GM19035 (cell line): Measurements from ENCODE around the gene PDRG1.
A peak's percentile ranks its signal among the peaks of the same experiment; 100 is the strongest.

Source experiments
- ATAC-seq: cut with Tn5 transposase; IDR thresholded peaks from one replicate; pipeline ENCODE4 v1.9.1; 2021; ENCODE audit not compliant: unreplicated experiment

The PDRG1 gene

DNA sequence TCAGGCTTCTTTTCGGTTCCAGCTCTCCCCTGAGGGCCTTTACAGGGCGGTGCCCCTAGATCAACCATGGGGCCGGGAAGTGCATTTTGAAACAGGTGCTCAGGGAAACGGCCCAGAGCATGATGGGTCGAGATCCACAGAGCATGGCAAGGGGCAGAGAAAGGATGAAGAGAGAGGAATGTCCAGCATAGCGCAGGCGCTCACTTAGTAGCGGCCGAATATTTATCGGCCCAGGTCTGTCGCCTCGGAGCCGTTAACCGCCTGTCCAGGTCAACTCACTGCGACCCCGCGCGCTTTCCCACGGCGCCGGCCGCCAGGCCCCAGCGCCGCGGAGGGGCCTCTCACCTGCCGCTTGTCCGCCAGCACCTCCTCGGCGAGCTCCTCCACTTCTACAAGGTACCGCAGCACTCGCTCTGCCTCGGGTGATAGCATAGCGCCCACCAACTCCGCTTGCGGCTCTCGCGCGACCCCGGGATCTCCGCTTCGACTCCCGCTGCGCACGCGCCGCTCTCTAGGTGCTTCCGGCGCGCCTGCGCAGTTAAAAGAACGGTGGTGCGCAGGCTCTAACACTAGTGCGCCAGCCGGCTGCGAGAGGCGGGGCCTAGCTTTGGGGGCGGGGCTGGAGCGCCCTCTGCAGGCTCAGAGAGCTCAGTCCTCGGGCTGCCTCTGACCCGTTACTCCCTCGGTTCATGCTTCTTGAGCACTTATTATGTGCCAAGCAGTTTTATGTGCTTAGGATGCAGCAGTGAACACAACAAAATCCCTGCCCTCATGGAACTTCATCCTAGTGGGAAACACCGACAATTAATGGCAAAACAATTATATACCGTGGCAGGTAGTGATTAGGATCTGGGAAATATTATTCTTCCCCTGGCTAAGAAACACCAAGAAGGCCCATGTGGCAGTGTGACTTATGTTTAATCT is at the start of gene PDRG1:
Gene PDRG1, minus strand, starts transcription at position 517 of the 924 bp plus-strand sequence. Its CDS starts 85 bp downstream, at position 432.
- peak; percentile 96 for ATAC-seq

DNA sequence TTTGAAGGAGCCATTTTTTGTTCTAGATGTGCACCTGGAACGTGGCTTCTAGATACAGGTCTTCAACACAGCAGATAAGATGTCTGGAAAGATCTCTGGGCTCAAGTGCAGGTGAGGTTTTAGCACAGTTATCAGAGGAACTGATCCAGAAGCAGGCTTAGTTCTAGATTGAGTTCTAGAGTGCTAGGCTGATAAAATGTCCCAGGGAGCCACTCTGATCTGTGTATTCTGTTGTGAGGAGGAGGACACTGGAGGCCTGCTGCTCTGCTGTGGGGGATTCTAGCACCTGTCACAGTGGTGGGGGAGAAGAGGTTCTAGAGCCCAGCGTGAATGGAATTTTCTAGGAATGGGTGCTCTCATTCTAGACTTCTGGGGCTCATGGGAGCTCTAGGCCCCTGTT is 46.4 kb upstream of the PDRG1 start:
- ATAC-seq, result no peak

DNA sequence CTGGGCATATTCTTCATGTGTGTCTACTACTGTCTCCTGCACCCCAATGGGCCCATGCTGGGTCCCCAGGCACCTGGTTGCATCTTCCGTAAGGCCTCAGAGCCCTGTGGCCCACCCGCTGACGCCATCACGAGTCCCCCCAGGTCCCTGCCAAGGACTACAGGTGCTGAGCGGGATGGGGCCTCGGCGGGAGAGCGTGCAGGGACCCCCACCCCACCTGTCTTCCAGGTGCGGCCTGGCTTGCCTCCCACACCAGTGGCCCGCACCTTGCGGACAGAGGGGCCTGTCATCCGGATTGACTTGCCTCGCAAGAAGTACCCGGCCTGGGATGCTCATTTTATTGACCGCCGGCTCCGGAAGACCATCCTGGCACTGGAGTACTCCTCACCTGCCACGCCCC is 45.1 kb upstream of the PDRG1 start:
- no peak for ATAC-seq

DNA sequence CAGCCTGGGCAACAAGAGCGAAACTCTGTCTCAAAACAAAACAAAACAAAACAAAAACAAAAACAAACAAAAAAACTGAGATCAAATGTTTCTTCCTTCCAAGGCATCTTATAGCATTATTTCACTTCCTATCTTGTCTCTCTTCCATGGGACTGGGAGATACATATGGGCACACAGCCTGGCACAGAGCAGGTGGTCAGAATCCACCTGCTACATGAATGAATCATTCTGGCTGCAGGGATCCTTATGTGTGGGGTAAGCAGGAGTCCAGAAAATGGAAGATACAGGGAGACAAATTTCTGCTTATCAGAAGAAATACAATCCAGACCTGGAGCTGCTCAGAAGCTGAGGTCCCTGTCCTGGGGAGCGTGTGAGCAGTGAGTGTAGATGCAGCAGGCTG is 40.2 kb upstream of the PDRG1 start:
- no peak for ATAC-seq

DNA sequence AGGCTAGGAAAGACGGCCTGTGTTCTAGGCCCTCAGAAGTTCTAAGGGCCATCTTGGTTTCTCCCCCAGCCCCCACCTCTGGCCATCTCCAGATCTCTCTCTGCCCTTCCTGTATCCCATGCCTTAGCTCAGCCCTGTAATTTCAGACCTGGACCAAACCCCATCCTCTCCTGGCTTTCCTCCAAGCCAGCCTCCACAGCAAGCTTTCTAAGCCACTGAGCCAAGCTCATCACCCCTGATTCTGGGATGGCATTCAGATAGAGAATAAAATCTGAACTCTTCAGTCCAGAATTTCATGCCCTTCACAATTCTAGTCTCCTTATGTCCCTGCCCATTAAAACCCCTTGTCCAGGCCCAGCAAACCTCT is 39.5 kb upstream of the PDRG1 start:
- ATAC-seq, result no peak

DNA sequence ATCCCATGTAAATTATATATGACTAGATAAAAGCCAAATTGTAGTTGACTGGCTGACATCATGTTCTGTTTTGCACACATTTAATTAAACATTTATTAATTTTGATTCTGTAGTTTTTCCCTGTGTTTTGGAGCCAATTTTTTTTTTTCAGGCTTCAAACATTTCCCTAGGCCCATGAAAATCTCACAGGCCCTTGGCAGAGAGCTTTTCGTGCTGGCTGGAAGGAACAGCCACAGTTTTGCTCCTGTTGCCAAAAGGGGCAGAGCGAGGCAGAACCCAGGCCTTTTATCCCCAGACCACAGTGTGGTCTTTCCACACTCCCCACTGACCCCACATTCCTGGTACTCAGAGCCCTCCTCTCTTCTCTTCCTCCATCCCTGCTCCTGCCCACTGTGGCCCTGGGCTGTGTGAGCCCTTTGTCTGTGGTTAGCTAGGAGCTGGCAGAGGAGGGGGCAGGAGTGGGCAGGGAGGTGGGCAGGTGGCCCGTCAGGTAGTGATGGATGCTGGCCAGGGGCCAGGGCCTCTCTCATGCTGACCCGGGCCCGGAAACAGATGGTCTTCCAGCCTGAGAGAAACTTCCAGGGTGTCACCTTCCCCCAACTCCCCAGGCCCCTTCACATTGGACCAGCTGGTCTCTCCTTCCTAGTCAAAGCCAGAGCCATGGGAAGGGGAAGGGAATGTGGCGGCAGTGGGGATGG is 38.9 kb upstream of the PDRG1 start:
- ATAC-seq, result no peak

DNA sequence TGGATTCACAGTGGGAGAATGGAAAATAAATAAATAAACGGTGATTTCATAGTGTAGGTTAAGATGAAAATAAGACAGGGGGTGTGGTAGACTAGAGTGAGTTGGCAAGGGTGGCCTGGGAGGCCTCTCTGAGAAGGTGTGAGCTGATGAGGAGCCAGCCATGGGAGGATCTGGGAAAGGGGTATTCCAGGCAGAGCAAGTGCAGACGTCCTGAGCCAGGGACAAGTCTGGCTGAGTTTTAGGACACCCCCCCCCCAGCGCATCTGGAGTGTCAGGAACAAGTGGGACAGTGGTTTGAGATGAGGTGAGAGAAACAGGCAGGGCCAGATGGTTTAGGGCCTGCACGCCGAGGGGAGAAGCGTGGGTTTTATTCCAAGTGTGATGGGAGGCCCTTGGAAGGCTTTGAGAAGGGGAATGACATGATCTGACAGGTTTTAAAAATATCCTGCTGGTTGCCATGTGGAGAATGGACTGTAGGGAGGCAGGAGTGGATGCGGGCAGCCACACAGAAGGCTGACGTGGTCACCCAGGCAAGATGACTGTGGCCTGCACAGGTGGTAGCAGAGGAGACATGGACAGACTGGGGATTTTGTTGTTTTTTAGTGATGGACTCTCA is 37.3 kb upstream of the PDRG1 start:
- ATAC-seq, result no peak

DNA sequence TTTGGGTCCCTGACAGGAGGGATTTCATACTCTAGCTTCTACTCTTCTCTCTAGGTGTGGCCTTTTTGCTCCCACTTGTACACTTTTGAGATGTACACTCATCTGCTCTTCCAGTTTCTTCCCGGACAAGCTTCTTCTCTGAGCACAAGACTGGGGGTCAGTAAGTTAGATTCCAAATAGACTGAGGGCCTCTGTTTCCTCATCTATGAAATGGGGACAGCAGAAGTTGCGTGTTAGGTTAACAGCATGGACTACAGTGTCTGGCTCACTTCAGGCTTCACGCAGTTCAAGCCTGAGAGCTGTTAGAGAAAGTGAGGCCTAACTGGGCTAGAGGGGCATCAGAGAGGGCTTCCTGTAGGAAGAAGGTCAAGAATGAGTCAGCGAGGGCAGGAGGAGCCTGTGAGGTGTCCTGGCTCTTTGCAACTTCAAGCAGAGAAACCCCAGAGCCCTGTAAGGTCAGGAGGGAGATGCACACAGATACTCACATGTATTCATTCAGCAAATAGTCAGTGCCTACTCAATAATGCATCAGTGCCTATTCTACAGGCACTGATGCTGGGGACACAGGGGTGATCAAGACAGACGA is 36.7 kb upstream of the PDRG1 start:
- ATAC-seq, result no peak

DNA sequence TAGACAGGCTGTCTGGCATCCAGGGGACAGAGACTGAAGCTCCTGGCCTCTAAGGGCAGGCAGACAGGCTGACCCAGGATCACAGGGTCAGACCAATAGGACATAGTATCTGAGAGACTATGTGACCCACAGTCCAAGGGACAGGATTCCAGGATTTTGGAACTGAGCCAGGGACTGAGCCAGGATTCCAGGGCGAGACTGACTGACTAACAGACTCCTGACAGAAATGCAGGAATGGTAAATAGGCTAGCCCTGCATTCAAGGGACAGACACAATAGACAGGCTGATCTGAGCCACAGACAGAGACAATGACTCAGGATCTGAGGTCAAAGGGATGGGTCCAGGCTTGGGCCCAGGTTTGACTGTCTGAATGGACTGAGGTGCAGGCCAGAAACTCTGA is 35.9 kb upstream of the PDRG1 start:
- ATAC-seq, result no peak

DNA sequence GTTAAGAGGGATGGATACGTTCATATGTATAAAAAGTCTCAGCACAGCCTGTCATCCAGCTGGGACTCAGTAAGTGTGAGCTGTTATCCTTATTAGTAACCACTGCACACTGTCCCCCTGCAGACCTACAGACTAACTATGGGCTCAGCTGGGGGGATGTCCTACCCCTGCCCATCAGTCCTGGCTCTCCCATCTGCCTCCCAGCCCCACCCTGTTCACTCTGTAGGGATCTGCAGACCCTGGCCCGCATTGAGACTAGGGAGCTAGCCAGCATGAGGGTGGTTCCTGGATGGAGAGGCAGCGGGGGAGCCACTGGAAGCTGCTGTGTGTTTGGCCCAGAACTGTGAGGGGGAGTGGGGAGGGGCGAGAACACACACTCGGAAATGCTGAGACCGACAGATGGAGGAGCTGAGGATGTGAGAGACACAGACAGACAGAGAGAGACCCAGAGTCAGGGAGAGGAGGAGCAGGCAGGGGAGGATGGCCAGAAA is 33.2 kb upstream of the PDRG1 start:
- ATAC-seq, result no peak

DNA sequence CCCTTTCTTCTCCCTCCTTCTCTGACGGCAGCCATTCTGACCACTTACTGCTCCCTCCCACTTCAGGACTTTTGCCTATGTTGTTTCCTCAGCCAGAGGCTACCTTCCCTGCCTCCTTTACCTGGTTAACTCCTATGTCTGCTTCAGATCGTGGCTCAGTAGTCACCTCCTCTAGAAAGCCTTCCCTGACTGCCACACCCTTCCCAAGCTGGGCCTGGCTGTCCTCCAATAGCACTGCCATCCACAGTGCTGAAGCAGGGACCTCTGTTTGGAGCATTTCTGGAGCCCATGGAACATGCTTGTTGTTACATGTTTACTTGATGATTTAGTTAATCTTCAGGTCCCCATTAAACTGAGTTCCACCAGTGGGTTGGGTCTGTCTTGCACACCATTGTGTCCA is 29.9 kb upstream of the PDRG1 start:
- ATAC-seq, result no peak

DNA sequence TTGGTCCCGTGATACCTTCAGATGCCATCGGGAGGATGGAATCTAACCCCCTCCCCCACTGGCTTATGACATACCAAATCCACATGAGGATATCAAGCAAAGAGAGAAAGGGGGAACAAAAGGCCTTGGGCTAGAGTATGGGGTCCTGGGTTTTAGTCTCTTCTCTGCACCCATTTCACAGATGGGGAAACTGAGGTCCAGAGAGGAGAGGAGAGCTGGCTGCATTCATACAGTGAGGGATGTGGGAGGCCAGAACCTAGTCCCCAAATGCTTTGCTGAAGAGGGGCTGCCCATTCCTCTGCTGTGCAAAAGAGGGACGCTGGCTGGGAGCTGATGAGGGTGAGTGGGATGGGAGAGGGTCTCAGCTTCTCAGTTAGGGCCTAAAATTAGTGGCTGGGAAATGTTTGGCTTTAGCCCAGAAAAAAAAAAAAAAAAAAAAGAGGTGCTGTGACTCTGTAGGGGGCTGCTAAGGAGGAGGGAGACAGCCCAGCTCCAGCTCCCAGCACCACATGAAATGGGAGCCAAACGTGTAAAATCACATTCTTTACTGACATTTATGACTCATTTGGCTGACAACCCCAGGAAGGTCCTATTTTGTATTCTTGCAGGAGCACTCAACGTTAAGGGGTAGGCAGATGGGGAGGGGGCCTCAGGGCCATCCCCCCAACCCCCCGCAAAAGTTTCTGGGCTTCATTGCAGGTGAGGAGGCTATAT is 28.0 kb upstream of the PDRG1 start:
- ATAC-seq, result no peak

DNA sequence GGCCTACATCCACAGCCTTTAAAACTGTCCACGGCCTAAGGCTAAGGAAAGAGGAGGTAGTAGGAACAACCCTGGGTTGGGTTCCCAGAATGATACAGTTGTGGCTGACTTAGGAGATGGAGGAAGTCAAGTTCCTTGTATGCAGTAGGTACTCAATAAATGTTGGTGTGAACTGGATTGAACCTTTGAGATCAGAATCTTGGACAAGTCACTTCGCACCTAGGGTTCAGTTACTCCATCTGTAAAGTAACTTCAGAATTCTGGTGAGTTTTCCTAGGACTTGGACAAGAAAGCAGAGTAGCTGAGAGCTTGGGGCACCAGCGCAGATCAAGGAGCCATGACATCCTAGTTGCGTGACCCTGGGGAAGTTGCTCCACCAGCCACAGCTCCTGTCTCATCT is 25.2 kb upstream of the PDRG1 start:
- no peak for ATAC-seq

DNA sequence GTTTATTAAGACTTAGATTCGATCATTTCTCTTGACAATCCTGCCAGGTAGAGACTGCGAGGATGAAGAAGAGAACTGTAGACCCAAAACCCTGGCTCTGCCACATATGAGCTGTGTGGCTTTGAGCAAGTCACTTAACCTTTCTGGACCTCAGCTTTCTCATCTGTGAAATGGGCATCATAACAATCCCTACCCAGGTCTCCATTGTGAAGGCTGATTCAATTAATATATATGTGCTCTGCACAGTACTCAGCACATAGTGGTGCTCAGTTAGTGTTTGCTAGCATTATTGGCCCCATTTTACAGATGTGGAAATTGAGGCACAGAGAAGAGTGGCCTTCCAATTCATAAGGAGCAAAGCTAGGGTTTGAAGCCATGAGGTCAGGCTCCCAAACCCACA is 24.0 kb upstream of the PDRG1 start:
- no peak for ATAC-seq

DNA sequence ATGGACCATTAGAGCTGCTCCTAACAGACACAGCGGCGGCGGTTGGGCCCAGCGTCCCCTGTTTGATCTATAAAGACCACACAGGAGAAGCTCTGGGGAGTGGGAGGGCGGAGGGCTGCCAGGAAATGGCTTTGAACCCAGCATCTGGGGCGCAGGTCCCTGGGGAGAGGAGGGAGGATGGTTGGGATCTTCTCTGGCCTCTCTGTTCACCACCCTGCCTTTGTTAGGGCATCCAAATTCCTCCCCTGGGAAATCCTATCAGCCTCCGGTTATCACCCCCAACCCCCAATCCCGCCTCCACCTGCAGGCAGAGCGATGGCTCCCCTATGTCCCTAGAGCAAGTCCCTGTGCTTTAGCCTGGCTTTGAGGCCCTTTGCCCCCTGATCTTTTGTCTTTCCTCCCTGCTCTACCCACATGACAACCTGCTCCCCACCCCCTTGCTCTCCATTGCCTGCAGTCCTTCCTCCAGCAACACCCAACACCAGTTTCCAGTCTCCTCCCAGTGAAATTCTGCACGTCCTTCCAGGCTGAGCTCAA is 23.2 kb upstream of the PDRG1 start:
- ATAC-seq, result no peak

DNA sequence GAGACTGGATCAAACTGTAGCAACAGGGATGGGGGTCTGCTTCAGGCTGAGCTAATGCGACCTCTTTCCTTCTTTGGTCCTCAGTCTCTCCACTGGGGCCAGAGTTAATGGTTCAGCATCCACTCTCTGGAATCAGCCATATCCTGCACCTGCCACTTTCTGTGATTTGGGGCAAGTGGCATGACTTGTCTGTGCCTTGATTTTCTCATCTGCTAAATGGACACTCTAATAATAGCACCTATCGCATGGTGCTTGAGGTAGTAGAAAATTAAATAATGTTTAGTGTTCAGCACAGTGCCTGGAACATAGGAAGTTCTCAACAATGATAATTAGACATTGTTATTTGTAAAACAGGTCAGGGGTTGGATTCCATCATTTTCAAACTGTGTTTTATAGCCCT is 22.4 kb upstream of the PDRG1 start:
- ATAC-seq, result no peak

DNA sequence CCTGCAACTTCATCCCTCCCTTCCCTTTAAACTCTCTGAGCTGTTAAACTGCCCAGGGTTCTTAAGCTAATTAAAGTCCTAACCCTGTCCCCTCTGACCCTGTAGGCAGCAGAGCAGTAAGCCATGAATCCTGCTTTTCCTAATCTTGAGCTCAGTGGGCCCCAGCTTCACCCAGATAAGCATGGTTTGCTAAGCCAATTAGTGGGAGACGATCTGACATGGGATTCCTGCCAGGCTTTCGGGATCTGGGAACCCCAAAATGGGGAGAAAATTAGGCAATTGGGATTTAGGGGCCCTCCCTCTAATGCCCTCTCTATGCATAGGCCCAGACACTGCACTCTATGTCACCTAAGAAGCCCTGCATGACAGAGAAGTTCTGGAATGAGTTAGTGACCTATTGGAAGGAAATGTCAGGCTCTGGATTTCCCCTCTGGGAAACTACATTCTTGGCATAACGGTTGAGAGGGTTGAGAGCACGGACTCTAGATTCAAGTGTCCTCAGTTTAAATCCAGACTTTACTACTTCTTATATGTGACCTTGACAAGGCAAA is 20.7 kb upstream of the PDRG1 start:
- ATAC-seq, result no peak

DNA sequence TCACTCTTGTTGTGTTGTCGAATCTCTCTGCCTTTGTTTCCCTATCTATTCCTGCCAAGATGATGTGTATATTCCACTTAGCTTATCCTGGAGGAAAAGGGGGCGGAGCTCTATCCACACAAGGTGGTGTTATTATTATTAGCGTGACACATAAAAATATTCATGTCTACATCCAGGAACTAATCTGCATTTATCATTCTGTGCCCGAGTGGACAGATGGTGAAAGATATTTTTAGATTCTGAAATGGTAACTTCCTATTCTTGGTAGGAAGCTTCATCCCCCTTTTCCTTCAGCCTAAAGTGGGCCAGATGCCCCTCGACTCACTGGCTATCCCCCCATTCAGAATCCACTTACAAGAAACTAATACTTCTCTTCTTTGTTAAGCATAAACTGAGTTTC is 18.1 kb upstream of the PDRG1 start:
- no peak for ATAC-seq

DNA sequence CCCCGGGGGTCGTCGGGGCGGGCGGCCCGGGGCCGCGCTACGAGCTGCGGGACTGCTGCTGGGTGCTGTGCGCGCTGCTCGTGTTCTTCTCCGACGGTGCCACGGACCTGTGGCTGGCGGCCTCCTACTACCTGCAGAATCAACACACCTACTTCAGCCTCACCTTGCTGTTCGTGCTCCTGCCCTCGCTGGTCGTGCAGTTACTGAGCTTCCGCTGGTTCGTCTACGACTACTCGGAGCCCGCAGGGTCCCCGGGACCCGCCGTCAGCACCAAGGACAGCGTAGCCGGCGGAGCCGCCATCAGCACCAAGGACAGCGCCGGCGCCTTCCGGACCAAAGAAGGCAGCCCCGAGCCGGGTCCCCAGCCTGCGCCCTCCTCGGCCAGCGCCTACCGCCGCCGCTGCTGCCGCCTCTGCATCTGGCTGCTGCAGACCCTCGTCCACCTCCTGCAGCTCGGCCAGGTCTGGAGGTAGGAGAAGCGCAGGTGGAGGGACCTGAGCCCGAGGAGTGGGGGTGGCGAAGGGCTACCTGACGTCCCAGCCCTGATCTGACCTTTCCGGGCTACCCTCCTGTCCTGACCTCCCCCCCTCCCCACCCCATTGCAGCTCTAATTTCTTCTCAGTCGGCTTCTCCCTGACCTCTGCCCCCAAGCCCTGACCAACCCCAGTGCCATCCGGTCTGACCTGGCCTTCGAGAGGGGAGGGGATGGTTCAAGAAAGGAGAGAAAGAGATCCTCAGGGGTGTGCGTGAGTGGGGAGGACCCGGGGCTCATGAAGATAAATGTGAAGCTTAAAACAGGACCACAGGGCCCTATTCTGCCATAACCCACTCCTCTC is 16.7 kb upstream of the PDRG1 start:
- no peak for ATAC-seq
